Vagina (tissue), 2 donors: ENCODE data around the gene RITA1. TPM values are rescaled to one million over a fixed set of nuclear protein-coding genes. Genes with fewer than 3 reads are reported as not detected.

Source experiments
- DNase-seq, 2 donors: peaks; one replicate each; pipeline ENCODE4 v3.0.0-alpha.2; 2017; ENCODE audit errors: extremely low spot score in 2 of 2
- H3K27ac ChIP-seq: fragments of 200-600 bp; sonication (generic); one replicate; pipeline ENCODE4 v1.5.1; 2019
- H3K27me3 ChIP-seq: fragments of 200-600 bp; sonication (generic); one replicate; pipeline ENCODE4 v1.5.1; 2019
- H3K36me3 ChIP-seq, 2 donors: fragments of 200-600 bp; sonication (generic); one replicate each; pipeline ENCODE4 v1.5.1; 2017 to 2019
- H3K4me1 ChIP-seq: fragments of 200-600 bp; sonication (generic); one replicate; pipeline ENCODE4 v1.5.1; 2019
- H3K4me3 ChIP-seq, 2 donors: fragments of 200-600 bp; sonication (generic); 1 replicate in 1 of 2; 2 replicates in 1 of 2; pipeline ENCODE4 v1.5.1; 2016 to 2019
- H3K9me3 ChIP-seq: fragments of 200-600 bp; sonication (generic); one replicate; pipeline ENCODE4 v1.5.1; 2019
- CTCF ChIP-seq, 3 experiments: fragments of 450-650 bp in 2 of 3; fragments of 200-600 bp in 1 of 3; sonication (generic) in 1 of 3; IDR thresholded peaks; one replicate each; pipeline ENCODE4 v1.5.1; 2017 to 2019; ENCODE audit warnings: antibody characterized with exemption in 3 of 3, mild to moderate bottlenecking in 2 of 3, moderate library complexity in 2 of 3
- POLR2A ChIP-seq, 2 donors: fragments of 450-650 bp; IDR thresholded peaks; one replicate each; pipeline ENCODE4 v1.6.1; 2017; ENCODE audit warnings: antibody characterized with exemption in 2 of 2, mild to moderate bottlenecking in 2 of 2, moderate library complexity in 2 of 2
- POLR2AphosphoS5 ChIP-seq, 2 donors: sonication (generic); formaldehyde crosslinking; IDR thresholded peaks; one replicate each; pipeline ENCODE4 v1.9.0; 2017; ENCODE audit warnings: antibody characterized with exemption in 2 of 2, mild to moderate bottlenecking in 2 of 2, low read depth in 1 of 2; ENCODE audit not compliant: insufficient read depth in 1 of 2
- intact Hi-C: fragments of 100-400 bp; cut with DNase I; formaldehyde crosslinking; loops from one replicate; pipeline ENCODE4 v1.15.1; 2023
- total RNA-seq: library from RNA; depleted of rRNA; stranded (reverse); fragments of >200 nt; gene quantifications from one replicate; pipeline ENCODE4 v1.2.3, GENCODE V29; 2016

RITA1 gene
- total RNA-seq, 1 donor from 2014 or later = 14.5 TPM

- no peaks in the 10 kb centered on the region for H3K27me3 ChIP-seq
- H3K4me1 ChIP-seq = peaks cover 31% of the 10 kb centered on the region
- no peak for TF ChIP-seq POLR2AphosphoS5 (IDR thresholded peaks at IDR 0.05; ENCODE audit: insufficient read depth in 1 of 2, low read depth in 1 of 2)
- TF ChIP-seq CTCF (IDR thresholded peaks at IDR 0.05) = no peak
- TF ChIP-seq POLR2A (IDR thresholded peaks at IDR 0.05) = no peak
- H3K36me3 ChIP-seq = peaks cover 0 to 7% of the 10 kb centered on the region in 2 donors
- no peaks in the 10 kb centered on the region for H3K9me3 ChIP-seq
- no peak overlapping the region for H3K27ac ChIP-seq
- intact Hi-C loops = no loop called here
- DNase-seq = no peak
- H3K4me3 ChIP-seq = peak overlapping the region in 1 of 2 donors; percentile 88
Measured at GRCh38 chr12:113186666-113187325, 1.3 kb downstream of the RITA1 start.

- Histone ChIP-seq H3K4me1 (peaks cover 17% of the 10 kb centered on the region), H3K27me3 (no peaks in the 10 kb centered on the region), H3K27ac (no peak overlapping the region), H3K9me3 (no peaks in the 10 kb centered on the region), H3K4me3 (no peak overlapping the region), H3K36me3 (peaks cover 0 to 14% of the 10 kb centered on the region in 2 donors)
- intact Hi-C loops = no loop called here
- TF ChIP-seq POLR2A (IDR thresholded peaks at IDR 0.05) (no peak), POLR2AphosphoS5 (IDR thresholded peaks at IDR 0.05; ENCODE audit: insufficient read depth in 1 of 2, low read depth in 1 of 2) (no peak), CTCF (IDR thresholded peaks at IDR 0.05) (no peak)
- DNase-seq = no peak
Measured at GRCh38 chr12:113189361-113189760, 3.8 kb downstream of the RITA1 start.

- DNase-seq = no peak
- Histone ChIP-seq H3K4me1 (peaks cover 25% of the 10 kb centered on the region), H3K4me3 (no peak overlapping the region), H3K27ac (no peak overlapping the region), H3K36me3 (peaks cover 0 to 14% of the 10 kb centered on the region in 2 donors), H3K27me3 (no peaks in the 10 kb centered on the region), H3K9me3 (no peaks in the 10 kb centered on the region)
- intact Hi-C loops = loop anchor here (10.0 kb wide), 2 partner anchors 104 to 144 kb away; partner anchors contain the start of gene SLC8B1
- no peak for TF ChIP-seq POLR2AphosphoS5 (IDR thresholded peaks at IDR 0.05; ENCODE audit: insufficient read depth in 1 of 2, low read depth in 1 of 2)
- no peak for TF ChIP-seq CTCF (IDR thresholded peaks at IDR 0.05)
- TF ChIP-seq POLR2A (IDR thresholded peaks at IDR 0.05) = no peak
Measured at GRCh38 chr12:113190761-113191160, 5.2 kb downstream of the RITA1 start.

GRCh38 chr12:113191227-113191626, 5.7 kb downstream of the RITA1 start:
- Histone ChIP-seq H3K27me3 (no peaks in the 10 kb centered on the region), H3K4me3 (no peak overlapping the region), H3K4me1 (peaks cover 23% of the 10 kb centered on the region), H3K9me3 (no peaks in the 10 kb centered on the region), H3K27ac (no peak overlapping the region), H3K36me3 (peaks cover 0 to 14% of the 10 kb centered on the region in 2 donors)
- no peak for DNase-seq
- TF ChIP-seq POLR2AphosphoS5 (IDR thresholded peaks at IDR 0.05; ENCODE audit: insufficient read depth in 1 of 2, low read depth in 1 of 2) (no peak), CTCF (IDR thresholded peaks at IDR 0.05) (no peak), POLR2A (IDR thresholded peaks at IDR 0.05) (no peak)
- intact Hi-C loops = loop anchor here (10.0 kb wide), 2 partner anchors 104 to 144 kb away; partner anchors contain the start of gene SLC8B1

- Histone ChIP-seq H3K4me3 (no peak overlapping the region), H3K27me3 (no peaks in the 10 kb centered on the region), H3K27ac (peak overlapping the region; percentile 61), H3K36me3 (peaks cover 0 to 14% of the 10 kb centered on the region in 2 donors), H3K4me1 (peaks cover 10% of the 10 kb centered on the region), H3K9me3 (no peaks in the 10 kb centered on the region)
- TF ChIP-seq CTCF (IDR thresholded peaks at IDR 0.05) (no peak), POLR2AphosphoS5 (IDR thresholded peaks at IDR 0.05; ENCODE audit: insufficient read depth in 1 of 2, low read depth in 1 of 2) (no peak), POLR2A (IDR thresholded peaks at IDR 0.05) (no peak)
- DNase-seq = no peak
- intact Hi-C loops = loop anchor here (10.0 kb wide), 2 partner anchors 100 to 140 kb away; partner anchors contain the start of gene SLC8B1
Measured at GRCh38 chr12:113194971-113195391, 9.5 kb downstream of the RITA1 start.
